ENCODE measurements around the gene GRIN2C.

- TF ChIP-seq, protein P1, sequence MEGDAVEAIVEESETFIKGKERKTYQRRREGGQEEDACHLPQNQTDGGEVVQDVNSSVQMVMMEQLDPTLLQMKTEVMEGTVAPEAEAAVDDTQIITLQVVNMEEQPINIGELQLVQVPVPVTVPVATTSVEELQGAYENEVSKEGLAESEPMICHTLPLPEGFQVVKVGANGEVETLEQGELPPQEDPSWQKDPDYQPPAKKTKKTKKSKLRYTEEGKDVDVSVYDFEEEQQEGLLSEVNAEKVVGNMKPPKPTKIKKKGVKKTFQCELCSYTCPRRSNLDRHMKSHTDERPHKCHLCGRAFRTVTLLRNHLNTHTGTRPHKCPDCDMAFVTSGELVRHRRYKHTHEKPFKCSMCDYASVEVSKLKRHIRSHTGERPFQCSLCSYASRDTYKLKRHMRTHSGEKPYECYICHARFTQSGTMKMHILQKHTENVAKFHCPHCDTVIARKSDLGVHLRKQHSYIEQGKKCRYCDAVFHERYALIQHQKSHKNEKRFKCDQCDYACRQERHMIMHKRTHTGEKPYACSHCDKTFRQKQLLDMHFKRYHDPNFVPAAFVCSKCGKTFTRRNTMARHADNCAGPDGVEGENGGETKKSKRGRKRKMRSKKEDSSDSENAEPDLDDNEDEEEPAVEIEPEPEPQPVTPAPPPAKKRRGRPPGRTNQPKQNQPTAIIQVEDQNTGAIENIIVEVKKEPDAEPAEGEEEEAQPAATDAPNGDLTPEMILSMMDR (IDR thresholded peaks at IDR 0.05), result no peak
- TF ChIP-seq POLR2A (IDR thresholded peaks at IDR 0.05) (no peak), POLR2AphosphoS5 (IDR thresholded peaks at IDR 0.05) (no peak), EP300 (IDR thresholded peaks at IDR 0.05) (no peak)
Observed at GRCh38 chr17:74863420-74864296, 4.0 kb upstream of the GRIN2C start.

Measured in upper lobe of left lung (tissue), 4 donors.